ENCODE measurements around the gene GRAP2.

GRAP2 gene

DNA sequence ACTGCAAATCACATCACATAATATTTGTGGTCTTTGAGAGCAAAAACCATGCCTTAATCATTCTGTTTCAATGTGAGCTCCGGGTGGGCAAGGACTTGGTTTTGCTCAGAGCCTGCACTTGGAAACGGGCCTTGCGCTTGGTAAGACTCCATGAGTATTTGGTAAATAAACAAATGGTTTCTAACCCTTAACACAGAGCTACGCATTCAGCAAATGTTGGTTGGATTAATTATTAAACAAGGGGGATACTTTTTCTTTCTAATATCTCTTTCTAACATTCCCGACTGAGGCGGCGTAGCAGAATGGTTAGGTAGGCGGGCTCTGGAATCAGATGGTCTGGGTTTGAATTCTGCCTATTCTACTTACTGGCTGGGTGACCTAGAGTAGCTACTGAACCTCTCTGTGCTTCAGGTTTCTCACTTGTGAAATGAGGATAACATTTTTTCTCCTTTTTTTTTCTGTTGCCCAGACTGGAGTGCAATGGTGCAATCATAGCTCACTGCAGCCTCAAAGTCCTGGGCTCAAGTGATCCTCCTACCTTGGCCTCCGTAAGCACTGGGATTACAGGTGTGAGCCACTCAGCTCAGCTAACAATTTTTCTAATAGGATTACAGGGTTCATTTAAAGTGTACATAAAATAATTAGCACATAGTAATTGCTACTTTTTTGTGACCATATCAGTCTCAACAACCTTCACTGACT lies 90.4 kb downstream of the GRAP2 start:
- TF ChIP-seq POLR2AphosphoS5 (IDR thresholded peaks at IDR 0.05; ENCODE audit: low read depth, low read length) (no peak), TAF1 (IDR thresholded peaks at IDR 0.05; ENCODE audit: borderline replicate concordance, insufficient read depth, low read length) (no peak), FOXP2 (optimal IDR thresholded peaks at IDR 0.05; ENCODE audit: borderline replicate concordance, extremely low read depth, extremely low read length, insufficient read depth) (no peak), SIN3A (IDR thresholded peaks at IDR 0.05; ENCODE audit: borderline replicate concordance, insufficient read depth, low read length) (no peak)
- TF ChIP-seq, protein P1, sequence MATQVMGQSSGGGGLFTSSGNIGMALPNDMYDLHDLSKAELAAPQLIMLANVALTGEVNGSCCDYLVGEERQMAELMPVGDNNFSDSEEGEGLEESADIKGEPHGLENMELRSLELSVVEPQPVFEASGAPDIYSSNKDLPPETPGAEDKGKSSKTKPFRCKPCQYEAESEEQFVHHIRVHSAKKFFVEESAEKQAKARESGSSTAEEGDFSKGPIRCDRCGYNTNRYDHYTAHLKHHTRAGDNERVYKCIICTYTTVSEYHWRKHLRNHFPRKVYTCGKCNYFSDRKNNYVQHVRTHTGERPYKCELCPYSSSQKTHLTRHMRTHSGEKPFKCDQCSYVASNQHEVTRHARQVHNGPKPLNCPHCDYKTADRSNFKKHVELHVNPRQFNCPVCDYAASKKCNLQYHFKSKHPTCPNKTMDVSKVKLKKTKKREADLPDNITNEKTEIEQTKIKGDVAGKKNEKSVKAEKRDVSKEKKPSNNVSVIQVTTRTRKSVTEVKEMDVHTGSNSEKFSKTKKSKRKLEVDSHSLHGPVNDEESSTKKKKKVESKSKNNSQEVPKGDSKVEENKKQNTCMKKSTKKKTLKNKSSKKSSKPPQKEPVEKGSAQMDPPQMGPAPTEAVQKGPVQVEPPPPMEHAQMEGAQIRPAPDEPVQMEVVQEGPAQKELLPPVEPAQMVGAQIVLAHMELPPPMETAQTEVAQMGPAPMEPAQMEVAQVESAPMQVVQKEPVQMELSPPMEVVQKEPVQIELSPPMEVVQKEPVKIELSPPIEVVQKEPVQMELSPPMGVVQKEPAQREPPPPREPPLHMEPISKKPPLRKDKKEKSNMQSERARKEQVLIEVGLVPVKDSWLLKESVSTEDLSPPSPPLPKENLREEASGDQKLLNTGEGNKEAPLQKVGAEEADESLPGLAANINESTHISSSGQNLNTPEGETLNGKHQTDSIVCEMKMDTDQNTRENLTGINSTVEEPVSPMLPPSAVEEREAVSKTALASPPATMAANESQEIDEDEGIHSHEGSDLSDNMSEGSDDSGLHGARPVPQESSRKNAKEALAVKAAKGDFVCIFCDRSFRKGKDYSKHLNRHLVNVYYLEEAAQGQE (IDR thresholded peaks at IDR 0.05; ENCODE audit: insufficient read depth in 1 of 2, low read depth in 2 of 2, low read length in 2 of 2), result no peak

DNA sequence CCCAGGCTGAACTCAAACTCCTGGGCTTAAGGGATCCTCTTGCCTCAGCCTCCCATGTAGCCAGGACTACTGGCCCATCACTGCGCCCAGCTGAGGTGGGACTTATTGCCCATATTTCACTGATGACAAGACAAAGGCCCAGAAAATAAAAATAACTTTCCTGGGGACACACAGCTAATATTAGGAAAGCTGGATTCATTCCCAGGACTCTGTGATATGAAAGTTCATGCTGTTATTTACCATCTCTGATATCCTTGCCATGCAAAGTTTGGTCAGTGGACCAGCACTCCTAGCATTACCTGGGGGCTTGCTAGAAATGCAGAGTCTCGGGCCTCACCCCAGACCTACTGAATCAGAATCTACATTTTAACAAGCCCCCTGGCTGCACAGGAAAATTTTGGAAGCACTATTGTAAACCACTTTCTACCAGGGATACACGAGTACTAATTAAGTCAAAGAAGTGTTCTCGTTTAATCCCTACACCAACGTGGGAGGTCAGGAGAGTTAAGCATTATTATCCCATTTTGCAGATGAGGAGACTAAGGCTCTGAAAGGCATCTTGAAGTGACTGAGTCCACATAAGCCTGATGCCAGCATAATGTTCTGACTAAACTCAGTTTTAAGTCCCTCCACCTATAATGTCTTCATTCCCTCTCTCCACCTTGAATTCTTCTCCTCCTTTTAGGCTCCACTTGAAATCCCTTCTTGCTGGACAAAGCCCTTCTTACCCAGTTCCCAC lies 91.4 kb downstream of the GRAP2 start:
- no peak for TF ChIP-seq SIN3A (IDR thresholded peaks at IDR 0.05; ENCODE audit: borderline replicate concordance, insufficient read depth, low read length)
- TF ChIP-seq TAF1 (IDR thresholded peaks at IDR 0.05; ENCODE audit: borderline replicate concordance, insufficient read depth, low read length), result no peak
- no peak for TF ChIP-seq FOXP2 (optimal IDR thresholded peaks at IDR 0.05; ENCODE audit: borderline replicate concordance, extremely low read depth, extremely low read length, insufficient read depth)
- TF ChIP-seq POLR2AphosphoS5 (IDR thresholded peaks at IDR 0.05; ENCODE audit: low read depth, low read length), result no peak
- TF ChIP-seq, protein P1 (IDR thresholded peaks at IDR 0.05; ENCODE audit: insufficient read depth in 1 of 2, low read depth in 2 of 2, low read length in 2 of 2), result no peak

DNA sequence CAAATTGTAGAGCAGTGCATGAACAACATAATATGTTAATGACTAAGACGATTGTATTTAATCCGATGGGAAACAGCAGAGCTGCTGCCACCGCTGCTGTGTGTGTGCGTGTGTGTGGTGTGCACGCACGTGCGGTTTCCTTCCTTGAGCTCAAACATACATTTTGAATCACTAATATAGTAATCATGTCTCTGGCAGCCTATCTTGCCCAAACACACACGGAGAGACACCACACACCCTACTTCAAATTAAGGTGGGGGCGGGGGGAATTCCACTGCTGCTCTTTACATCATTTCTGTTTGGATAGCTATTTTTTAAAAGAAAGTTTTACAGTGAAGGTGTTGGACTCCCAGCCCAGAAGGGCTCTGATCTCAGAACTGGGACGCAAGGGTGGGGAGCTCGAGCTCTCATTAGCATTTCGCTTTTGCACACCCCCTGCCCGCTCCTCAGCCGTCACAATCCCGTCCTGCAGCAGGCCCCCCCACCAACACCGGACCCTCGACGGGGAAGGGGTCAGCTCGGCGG lies 93.2 kb downstream of the GRAP2 start:
- TF ChIP-seq, protein P1 (IDR thresholded peaks at IDR 0.05; ENCODE audit: insufficient read depth in 1 of 2, low read depth in 2 of 2, low read length in 2 of 2), result no peak
- TF ChIP-seq POLR2AphosphoS5 (IDR thresholded peaks at IDR 0.05; ENCODE audit: low read depth, low read length) (no peak), TAF1 (IDR thresholded peaks at IDR 0.05; ENCODE audit: borderline replicate concordance, insufficient read depth, low read length) (no peak), FOXP2 (optimal IDR thresholded peaks at IDR 0.05; ENCODE audit: borderline replicate concordance, extremely low read depth, extremely low read length, insufficient read depth) (no peak), SIN3A (IDR thresholded peaks at IDR 0.05; ENCODE audit: borderline replicate concordance, insufficient read depth, low read length) (no peak)

DNA sequence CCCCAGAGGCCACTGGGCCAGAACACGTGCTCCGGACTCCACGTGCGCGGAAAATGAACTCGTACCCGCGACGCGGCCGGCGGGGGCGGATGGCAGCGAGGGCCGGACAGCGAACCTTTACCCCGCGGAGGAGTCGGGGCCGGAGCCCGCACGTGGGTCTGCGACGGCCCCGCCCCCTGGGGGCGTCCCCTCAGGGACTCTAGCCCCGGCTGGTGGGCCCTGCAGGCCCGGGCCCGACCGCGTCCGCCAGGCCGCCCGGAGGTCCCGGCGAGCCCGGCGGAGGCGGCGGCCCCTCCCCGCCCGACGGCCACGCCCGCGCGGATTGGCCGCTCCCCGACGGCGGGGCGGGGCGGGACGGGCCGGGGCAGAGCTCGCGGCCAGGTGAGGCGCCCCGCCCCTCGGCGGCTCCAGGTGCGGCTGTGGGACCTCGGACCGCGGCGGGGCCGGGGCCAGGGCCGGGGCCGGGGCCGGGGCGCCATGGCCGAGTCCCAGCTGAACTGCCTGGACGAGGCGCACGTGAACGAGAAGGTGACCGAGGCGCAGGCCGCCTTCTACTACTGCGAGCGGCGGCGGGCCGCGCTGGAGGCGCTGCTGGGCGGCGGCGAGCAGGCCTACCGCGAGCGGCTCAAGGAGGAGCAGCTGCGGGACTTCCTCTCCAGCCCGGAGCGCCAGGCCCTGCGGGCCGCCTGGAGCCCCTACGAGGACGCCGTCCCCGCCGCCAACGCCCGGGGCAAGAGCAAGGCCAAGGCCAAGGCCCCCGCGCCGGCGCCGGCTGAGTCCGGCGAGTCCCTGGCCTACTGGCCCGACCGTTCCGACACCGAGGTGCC lies 93.9 kb downstream of the GRAP2 start, which contains the start of gene FAM83F:
TSS of gene FAM83F (plus strand) at position 389 of the 827 bp plus-strand sequence. CDS start at position 478, 89 bp downstream.
- no peak for TF ChIP-seq TAF1 (IDR thresholded peaks at IDR 0.05; ENCODE audit: borderline replicate concordance, insufficient read depth, low read length)
- no peak for TF ChIP-seq SIN3A (IDR thresholded peaks at IDR 0.05; ENCODE audit: borderline replicate concordance, insufficient read depth, low read length)
- no peak for TF ChIP-seq FOXP2 (optimal IDR thresholded peaks at IDR 0.05; ENCODE audit: borderline replicate concordance, extremely low read depth, extremely low read length, insufficient read depth)
- TF ChIP-seq, protein P1 (IDR thresholded peaks at IDR 0.05; ENCODE audit: insufficient read depth in 1 of 2, low read depth in 2 of 2, low read length in 2 of 2), result no peak
- TF ChIP-seq POLR2AphosphoS5 (IDR thresholded peaks at IDR 0.05; ENCODE audit: low read depth, low read length), result no peak
